Loucy (cell line): Measurements from ENCODE around the gene DCST1.

Experiments used
- EZH2phosphoT487 ChIP-seq: fragments of 200-600 bp; IDR thresholded peaks from 2 replicates; pipeline ENCODE4 v1.6.1; 2018; ENCODE audit warnings: antibody characterized with exemption, mild to moderate bottlenecking, moderate library complexity, borderline replicate concordance
- TF ChIP-seq, protein P1 (sequence below): fragments of 200-600 bp; sonication (generic); conservative IDR thresholded peaks from 2 replicates; pipeline ENCODE4 v1.5.1; 2014; ENCODE audit warnings: mild to moderate bottlenecking, antibody characterized with exemption, low read length

- TF ChIP-seq, protein P1, sequence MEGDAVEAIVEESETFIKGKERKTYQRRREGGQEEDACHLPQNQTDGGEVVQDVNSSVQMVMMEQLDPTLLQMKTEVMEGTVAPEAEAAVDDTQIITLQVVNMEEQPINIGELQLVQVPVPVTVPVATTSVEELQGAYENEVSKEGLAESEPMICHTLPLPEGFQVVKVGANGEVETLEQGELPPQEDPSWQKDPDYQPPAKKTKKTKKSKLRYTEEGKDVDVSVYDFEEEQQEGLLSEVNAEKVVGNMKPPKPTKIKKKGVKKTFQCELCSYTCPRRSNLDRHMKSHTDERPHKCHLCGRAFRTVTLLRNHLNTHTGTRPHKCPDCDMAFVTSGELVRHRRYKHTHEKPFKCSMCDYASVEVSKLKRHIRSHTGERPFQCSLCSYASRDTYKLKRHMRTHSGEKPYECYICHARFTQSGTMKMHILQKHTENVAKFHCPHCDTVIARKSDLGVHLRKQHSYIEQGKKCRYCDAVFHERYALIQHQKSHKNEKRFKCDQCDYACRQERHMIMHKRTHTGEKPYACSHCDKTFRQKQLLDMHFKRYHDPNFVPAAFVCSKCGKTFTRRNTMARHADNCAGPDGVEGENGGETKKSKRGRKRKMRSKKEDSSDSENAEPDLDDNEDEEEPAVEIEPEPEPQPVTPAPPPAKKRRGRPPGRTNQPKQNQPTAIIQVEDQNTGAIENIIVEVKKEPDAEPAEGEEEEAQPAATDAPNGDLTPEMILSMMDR = no peak
- no peak for TF ChIP-seq EZH2phosphoT487
These were observed 18.3 kb downstream of the DCST1 start for GRCh38 chr1:155051777-155052398.
